ENCODE results near the gene ADAP1. TPM values are rescaled to one million over a fixed set of nuclear protein-coding genes. Genes with fewer than 3 reads are reported as not detected.

The ADAP1 gene
- total RNA-seq, 1 donor: 0.72 TPM

DNA sequence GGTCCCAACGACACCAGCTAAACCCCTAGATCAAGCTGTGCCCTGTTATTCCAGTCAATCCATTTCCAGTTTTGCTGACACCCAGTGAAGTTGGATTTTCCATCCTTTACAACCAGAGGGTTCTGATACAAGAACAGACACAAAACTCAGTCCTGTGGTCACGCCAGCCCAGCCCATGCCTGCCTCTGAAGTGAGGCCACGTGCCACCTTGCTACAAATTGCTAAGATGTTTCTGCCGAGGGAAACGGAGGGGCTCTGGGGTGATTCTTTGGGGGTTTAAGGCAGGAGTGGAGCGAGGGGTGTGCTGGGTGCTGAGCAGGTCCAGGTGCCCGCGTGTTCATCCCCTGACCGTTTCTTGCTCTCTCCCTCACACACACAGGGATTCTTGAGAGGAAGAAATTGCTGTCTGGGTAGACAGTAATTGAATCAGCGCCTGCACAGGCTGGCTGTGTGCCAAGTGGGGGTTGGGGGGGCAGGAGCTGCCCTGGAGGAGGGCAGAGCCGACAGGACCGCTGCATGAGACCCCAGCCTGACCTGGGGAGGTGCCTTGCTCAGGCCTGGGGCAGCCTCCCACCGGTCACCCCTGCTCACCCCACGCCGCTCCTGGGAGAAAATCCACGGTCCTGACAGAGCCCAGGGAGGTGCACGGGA, 38.1 kb downstream of the ADAP1 start:
- no peak overlapping the region for H3K4me3 ChIP-seq (ENCODE audit: low read depth, low read length)
- no peak for DNase-seq (ENCODE audit: low read depth)
- TF ChIP-seq, protein P1, sequence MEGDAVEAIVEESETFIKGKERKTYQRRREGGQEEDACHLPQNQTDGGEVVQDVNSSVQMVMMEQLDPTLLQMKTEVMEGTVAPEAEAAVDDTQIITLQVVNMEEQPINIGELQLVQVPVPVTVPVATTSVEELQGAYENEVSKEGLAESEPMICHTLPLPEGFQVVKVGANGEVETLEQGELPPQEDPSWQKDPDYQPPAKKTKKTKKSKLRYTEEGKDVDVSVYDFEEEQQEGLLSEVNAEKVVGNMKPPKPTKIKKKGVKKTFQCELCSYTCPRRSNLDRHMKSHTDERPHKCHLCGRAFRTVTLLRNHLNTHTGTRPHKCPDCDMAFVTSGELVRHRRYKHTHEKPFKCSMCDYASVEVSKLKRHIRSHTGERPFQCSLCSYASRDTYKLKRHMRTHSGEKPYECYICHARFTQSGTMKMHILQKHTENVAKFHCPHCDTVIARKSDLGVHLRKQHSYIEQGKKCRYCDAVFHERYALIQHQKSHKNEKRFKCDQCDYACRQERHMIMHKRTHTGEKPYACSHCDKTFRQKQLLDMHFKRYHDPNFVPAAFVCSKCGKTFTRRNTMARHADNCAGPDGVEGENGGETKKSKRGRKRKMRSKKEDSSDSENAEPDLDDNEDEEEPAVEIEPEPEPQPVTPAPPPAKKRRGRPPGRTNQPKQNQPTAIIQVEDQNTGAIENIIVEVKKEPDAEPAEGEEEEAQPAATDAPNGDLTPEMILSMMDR (IDR thresholded peaks at IDR 0.05; ENCODE audit: insufficient read depth, low read length): no peak

DNA sequence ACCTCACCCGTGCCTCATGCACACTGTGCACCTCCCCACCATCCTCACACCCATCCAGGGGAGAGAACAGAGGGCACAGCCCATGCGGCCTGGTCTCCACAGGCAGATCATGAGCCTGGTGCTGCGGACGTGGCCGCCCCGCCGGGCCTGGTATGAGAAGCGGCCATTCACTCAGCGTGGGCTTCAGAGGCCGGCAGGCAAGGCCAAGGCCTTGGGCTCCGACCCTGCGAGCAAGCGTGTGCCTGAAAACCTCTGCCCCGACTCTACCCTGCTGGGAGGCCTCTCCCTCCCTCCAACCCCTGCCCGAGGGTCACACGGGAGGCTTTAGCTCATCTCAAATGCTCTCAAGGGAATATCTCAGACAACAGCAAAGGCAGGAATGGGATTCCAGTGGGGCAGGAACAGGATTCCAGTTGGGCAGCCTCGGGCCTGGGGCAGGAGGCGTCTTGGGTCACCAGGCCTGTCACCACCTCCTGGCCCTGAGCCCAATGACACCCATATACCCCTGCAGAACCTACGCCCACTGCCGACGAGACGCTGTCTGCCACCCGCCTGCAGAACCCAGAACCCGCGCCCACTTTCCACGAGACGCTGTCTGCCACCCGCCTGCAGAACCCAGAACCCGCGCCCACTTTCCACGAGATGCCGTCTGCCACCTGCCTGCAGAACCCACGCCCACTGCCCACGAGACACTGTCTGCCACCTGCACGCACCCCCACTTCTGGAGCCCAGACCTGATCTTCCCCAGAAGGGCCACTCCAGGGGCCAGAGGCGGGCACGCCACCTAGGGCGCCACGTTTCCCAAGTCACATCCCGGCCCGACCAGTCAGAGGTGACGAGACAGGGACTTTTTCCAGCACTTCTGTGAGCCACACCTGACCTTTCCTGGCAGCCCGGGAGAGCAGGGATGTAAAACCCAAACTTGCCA, 38.9 kb downstream of the ADAP1 start:
- TF ChIP-seq, protein P1 (IDR thresholded peaks at IDR 0.05; ENCODE audit: insufficient read depth, low read length): no peak
- no peak for DNase-seq (ENCODE audit: low read depth)
- H3K4me3 ChIP-seq (ENCODE audit: low read depth, low read length): no peak overlapping the region

DNA sequence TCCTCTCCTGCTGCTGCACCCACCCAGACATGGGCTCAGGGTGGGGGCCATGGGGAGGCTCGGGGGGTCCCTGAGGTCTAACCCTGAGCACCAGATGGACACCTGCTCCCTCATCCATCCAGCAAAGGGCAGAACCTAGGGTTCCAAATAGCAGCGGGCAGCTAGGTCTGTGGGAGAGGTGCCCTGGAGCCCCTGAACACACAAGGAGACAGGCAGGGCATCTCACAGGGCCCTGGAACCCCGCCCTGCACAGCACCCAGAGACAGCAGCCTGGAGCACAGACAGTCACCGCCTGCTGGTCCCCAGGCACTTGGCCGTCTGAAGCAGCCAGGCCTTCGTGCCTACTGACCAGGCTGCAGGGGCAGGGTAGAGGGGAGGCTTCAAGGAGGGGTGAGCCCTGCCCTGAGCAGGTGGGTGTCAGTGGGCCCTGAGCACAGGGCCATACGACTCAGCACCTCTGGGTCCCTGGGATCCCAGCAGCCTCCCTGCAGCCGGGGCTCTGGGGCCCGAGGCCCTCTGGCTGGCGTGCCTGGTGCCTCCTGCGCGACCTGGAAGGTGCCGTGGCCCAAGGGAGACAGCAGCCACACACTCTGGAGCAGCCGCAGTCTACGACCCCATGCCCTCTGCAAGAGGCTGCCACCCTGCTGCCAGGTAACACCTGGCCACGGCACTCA, 39.8 kb downstream of the ADAP1 start:
- TF ChIP-seq, protein P1 (IDR thresholded peaks at IDR 0.05; ENCODE audit: insufficient read depth, low read length): no peak
- DNase-seq (ENCODE audit: low read depth): no peak
- H3K4me3 ChIP-seq (ENCODE audit: low read depth, low read length): no peak overlapping the region

DNA sequence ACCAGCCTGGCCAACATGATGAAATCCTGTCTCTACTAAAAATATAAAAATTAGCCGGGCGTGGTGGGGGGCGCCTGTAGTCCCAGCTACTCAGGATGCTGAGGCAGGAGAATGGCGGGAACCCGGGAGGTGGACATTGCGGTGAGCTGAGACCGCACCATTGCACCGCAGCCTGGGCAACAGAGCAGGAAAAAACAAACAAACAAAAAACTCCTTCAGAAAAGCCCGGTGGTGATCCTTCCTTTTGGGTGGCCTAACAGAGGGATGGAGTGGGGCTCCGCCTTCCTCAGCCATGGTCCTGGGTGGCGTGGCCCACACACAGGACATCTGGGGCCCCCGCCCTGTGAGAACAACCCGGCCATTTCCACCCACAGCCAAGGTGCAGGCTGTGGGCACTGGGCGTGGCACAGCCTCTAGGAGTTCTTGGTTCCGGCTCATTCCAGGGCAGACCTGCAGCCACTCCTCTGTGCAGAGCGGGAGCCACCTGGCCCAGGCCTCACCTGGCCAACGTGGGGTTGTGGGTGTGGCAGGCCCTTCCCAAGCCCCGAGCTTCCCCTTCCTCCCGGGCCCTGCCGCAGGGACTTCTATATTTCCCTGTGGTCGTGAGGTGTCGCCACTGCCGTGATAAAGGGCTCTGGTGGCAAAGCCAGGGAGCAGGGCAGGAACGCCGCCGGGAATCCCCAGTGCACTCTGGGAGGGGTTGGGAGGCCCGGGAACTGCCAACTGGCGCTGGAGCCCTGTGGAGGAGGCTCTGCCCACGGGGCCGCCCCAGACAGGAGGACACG, 40.6 kb downstream of the ADAP1 start:
- DNase-seq (ENCODE audit: low read depth): no peak
- no peak overlapping the region for H3K4me3 ChIP-seq (ENCODE audit: low read depth, low read length)
- TF ChIP-seq, protein P1 (IDR thresholded peaks at IDR 0.05; ENCODE audit: insufficient read depth, low read length): no peak

DNA sequence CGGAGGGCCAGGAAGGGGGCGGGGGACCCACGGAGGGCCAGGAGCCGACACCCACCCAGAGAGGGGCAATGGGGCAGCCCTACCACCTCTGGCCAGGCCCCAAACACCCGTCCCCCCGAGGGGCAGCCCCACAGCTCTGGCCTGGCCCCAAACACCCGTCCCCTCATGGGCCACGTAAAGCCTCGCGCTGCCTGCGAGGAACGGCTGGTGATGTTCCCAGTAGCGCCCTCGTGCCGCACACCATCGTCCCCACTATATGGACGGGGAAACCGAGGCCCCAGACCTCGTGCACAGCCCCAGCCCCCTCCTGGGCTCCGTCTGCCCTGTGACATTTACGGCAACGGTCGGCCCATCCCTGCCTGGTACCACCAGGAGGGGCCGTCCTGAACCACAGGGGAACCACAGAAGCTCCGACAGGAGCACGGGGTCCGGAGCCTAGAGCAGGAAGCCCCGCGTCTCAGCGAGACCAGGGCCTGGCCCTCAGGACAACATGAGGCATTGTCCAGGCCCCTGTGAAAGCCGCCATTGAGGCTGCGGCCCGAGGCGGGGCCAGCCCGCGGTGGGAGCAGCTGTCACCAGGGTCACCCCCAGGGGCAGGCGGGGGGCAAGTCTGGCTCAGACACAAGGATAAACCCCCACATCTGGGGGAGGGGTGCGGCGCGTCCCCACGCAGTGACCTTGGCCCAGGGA, 42.5 kb downstream of the ADAP1 start:
- no peak for DNase-seq (ENCODE audit: low read depth)
- TF ChIP-seq, protein P1 (IDR thresholded peaks at IDR 0.05; ENCODE audit: insufficient read depth, low read length): no peak
- no peak overlapping the region for H3K4me3 ChIP-seq (ENCODE audit: low read depth, low read length)
